ENCODE measurements around the gene QSOX1.

QSOX1 gene

GRCh38 chr1:180165096-180165495, 10.4 kb downstream of the QSOX1 start:
- Histone ChIP-seq H3K27ac (no peak overlapping the region), H3K9ac (ENCODE audit: insufficient read length) (no peak overlapping the region), H3K36me3 (ENCODE audit: insufficient read depth, low read length) (no peaks in the 10 kb centered on the region), H3K9me3 (ENCODE audit: low read depth, low read length) (no peaks in the 10 kb centered on the region), H3K4me3 (no peak overlapping the region)
- no peak for DNase-seq (ENCODE audit: low read depth, low spot score)
- TF ChIP-seq FOXP2 (optimal IDR thresholded peaks at IDR 0.05; ENCODE audit: control extremely low read depth, extremely low read length, insufficient read depth) = no peak
- no peak for TF ChIP-seq EZH2 (IDR thresholded peaks at IDR 0.05)
- no peak for TF ChIP-seq POLR2AphosphoS5 (IDR thresholded peaks at IDR 0.05; ENCODE audit: borderline replicate concordance, low read depth, low read length)

- H3K36me3 ChIP-seq (ENCODE audit: insufficient read depth, low read length) = no peaks in the 10 kb centered on the region
- TF ChIP-seq POLR2AphosphoS5 (IDR thresholded peaks at IDR 0.05; ENCODE audit: borderline replicate concordance, low read depth, low read length) (no peak), EZH2 (IDR thresholded peaks at IDR 0.05) (no peak), FOXP2 (optimal IDR thresholded peaks at IDR 0.05; ENCODE audit: control extremely low read depth, extremely low read length, insufficient read depth) (no peak)
Measured at GRCh38 chr1:180165509-180166435, 11.1 kb downstream of the QSOX1 start.

GRCh38 chr1:180166436-180166800, 11.7 kb downstream of the QSOX1 start:
- Histone ChIP-seq H3K36me3 (ENCODE audit: insufficient read depth, low read length) (no peaks in the 10 kb centered on the region), H3K27ac (no peak overlapping the region), H3K4me3 (no peak overlapping the region), H3K9ac (ENCODE audit: insufficient read length) (no peak overlapping the region), H3K9me3 (ENCODE audit: low read depth, low read length) (no peaks in the 10 kb centered on the region)
- no peak for DNase-seq (ENCODE audit: low read depth, low spot score)
- TF ChIP-seq EZH2 (IDR thresholded peaks at IDR 0.05) (no peak), FOXP2 (optimal IDR thresholded peaks at IDR 0.05; ENCODE audit: control extremely low read depth, extremely low read length, insufficient read depth) (no peak), POLR2AphosphoS5 (IDR thresholded peaks at IDR 0.05; ENCODE audit: borderline replicate concordance, low read depth, low read length) (no peak)

More at GRCh38 chr1:180165509-180166435, 11.1 kb downstream of the QSOX1 start:
- Histone ChIP-seq H3K9me3 (ENCODE audit: low read depth, low read length) (no peaks in the 10 kb centered on the region), H3K27ac (no peak overlapping the region), H3K9ac (ENCODE audit: insufficient read length) (no peak overlapping the region), H3K4me3 (no peak overlapping the region)
- DNase-seq (ENCODE audit: low read depth, low spot score) = no peak

GRCh38 chr1:180167021-180167701, 12.5 kb downstream of the QSOX1 start:
- no peak for TF ChIP-seq EZH2 (IDR thresholded peaks at IDR 0.05)
- no peak for TF ChIP-seq POLR2AphosphoS5 (IDR thresholded peaks at IDR 0.05; ENCODE audit: borderline replicate concordance, low read depth, low read length)
- TF ChIP-seq FOXP2 (optimal IDR thresholded peaks at IDR 0.05; ENCODE audit: control extremely low read depth, extremely low read length, insufficient read depth) = no peak
- no peak for DNase-seq (ENCODE audit: low read depth, low spot score)
- no peak overlapping the region for H3K27ac ChIP-seq

GRCh38 chr1:180167721-180168467, 13.2 kb downstream of the QSOX1 start:
- Histone ChIP-seq H3K9ac (ENCODE audit: insufficient read length) (no peak overlapping the region), H3K36me3 (ENCODE audit: insufficient read depth, low read length) (no peaks in the 10 kb centered on the region), H3K27ac (no peak overlapping the region), H3K9me3 (ENCODE audit: low read depth, low read length) (no peaks in the 10 kb centered on the region), H3K4me3 (no peak overlapping the region)
- TF ChIP-seq POLR2AphosphoS5 (IDR thresholded peaks at IDR 0.05; ENCODE audit: borderline replicate concordance, low read depth, low read length) (no peak), FOXP2 (optimal IDR thresholded peaks at IDR 0.05; ENCODE audit: control extremely low read depth, extremely low read length, insufficient read depth) (no peak), EZH2 (IDR thresholded peaks at IDR 0.05) (no peak)
- no peak for DNase-seq (ENCODE audit: low read depth, low spot score)

More at GRCh38 chr1:180167021-180167701, 12.5 kb downstream of the QSOX1 start:
- Histone ChIP-seq H3K4me3 (no peak overlapping the region), H3K36me3 (ENCODE audit: insufficient read depth, low read length) (no peaks in the 10 kb centered on the region), H3K9me3 (ENCODE audit: low read depth, low read length) (no peaks in the 10 kb centered on the region), H3K9ac (ENCODE audit: insufficient read length) (no peak overlapping the region)

- Histone ChIP-seq H3K36me3 (ENCODE audit: insufficient read depth, low read length) (no peaks in the 10 kb centered on the region), H3K9ac (ENCODE audit: insufficient read length) (no peak overlapping the region), H3K4me3 (no peak overlapping the region), H3K27ac (no peak overlapping the region), H3K9me3 (ENCODE audit: low read depth, low read length) (no peaks in the 10 kb centered on the region)
- no peak for DNase-seq (ENCODE audit: low read depth, low spot score)
- TF ChIP-seq POLR2AphosphoS5 (IDR thresholded peaks at IDR 0.05; ENCODE audit: borderline replicate concordance, low read depth, low read length) = no peak
- no peak for TF ChIP-seq FOXP2 (optimal IDR thresholded peaks at IDR 0.05; ENCODE audit: control extremely low read depth, extremely low read length, insufficient read depth)
- no peak for TF ChIP-seq EZH2 (IDR thresholded peaks at IDR 0.05)
Measured at GRCh38 chr1:180168786-180169639, 14.3 kb downstream of the QSOX1 start.

GRCh38 chr1:180169640-180170195, 15.0 kb downstream of the QSOX1 start:
- no peak for TF ChIP-seq EZH2 (IDR thresholded peaks at IDR 0.05)
- TF ChIP-seq FOXP2 (optimal IDR thresholded peaks at IDR 0.05; ENCODE audit: control extremely low read depth, extremely low read length, insufficient read depth) = no peak
- no peak for TF ChIP-seq POLR2AphosphoS5 (IDR thresholded peaks at IDR 0.05; ENCODE audit: borderline replicate concordance, low read depth, low read length)
- H3K9me3 ChIP-seq (ENCODE audit: low read depth, low read length) = no peaks in the 10 kb centered on the region
- DNase-seq (ENCODE audit: low read depth, low spot score) = no peak
- no peak overlapping the region for H3K27ac ChIP-seq
- H3K36me3 ChIP-seq (ENCODE audit: insufficient read depth, low read length) = no peaks in the 10 kb centered on the region
- H3K9ac ChIP-seq (ENCODE audit: insufficient read length) = no peak overlapping the region
- H3K4me3 ChIP-seq = no peak overlapping the region

All from SK-N-MC (cell line).